ENCODE data around the gene SLC9A7.
A peak's percentile ranks its signal among the peaks of the same experiment; 100 is the strongest.
"Not testable (repeated sequence)": the region's sequence is repeated elsewhere in the genome, so short reads cannot be mapped to it uniquely, and the experiment has no call there.

SLC9A7 gene

GRCh38 chrX:46758956-46759644 is at the start of gene SLC9A7:
Gene SLC9A7 (minus strand): TSS chrX:46759118. CDS start chrX:46759029, 89 bp downstream.
- peak; percentile 75 for DNase-seq (ENCODE audit: low spot score)

GRCh38 chrX:46805270-46805669 is 46.4 kb upstream of the SLC9A7 start:
- no peak for DNase-seq (ENCODE audit: low spot score)

- DNase-seq (ENCODE audit: low spot score): no peak
Measured at GRCh38 chrX:46803140-46803539, 44.2 kb upstream of the SLC9A7 start.

GRCh38 chrX:46796574-46797191 is 37.8 kb upstream of the SLC9A7 start:
- peak; percentile 57 for DNase-seq (ENCODE audit: low spot score)

- no peak for DNase-seq (ENCODE audit: low spot score)
Measured at GRCh38 chrX:46793386-46794143, 34.6 kb upstream of the SLC9A7 start.

GRCh38 chrX:46792810-46793188 is 33.9 kb upstream of the SLC9A7 start:
- DNase-seq (ENCODE audit: low spot score): no peak

- DNase-seq (ENCODE audit: low spot score): peak; percentile 63
Measured at GRCh38 chrX:46791927-46792809, 33.2 kb upstream of the SLC9A7 start.

GRCh38 chrX:46788902-46789301 is 30.0 kb upstream of the SLC9A7 start:
- DNase-seq (ENCODE audit: low spot score): peak; percentile 63

- not testable (repeated sequence) for DNase-seq (ENCODE audit: low spot score)
Measured at GRCh38 chrX:46784437-46784836, 25.5 kb upstream of the SLC9A7 start.

GRCh38 chrX:46782034-46782433 is 23.1 kb upstream of the SLC9A7 start:
- no peak for DNase-seq (ENCODE audit: low spot score)

- no peak for DNase-seq (ENCODE audit: low spot score)
Measured at GRCh38 chrX:46777971-46778810, 19.3 kb upstream of the SLC9A7 start.

- peak; percentile 53 for DNase-seq (ENCODE audit: low spot score)
Measured at GRCh38 chrX:46770817-46771163, 11.9 kb upstream of the SLC9A7 start.

- peak; percentile 8 for DNase-seq (ENCODE audit: low spot score)
Measured at GRCh38 chrX:46770000-46770816, 11.3 kb upstream of the SLC9A7 start.

- DNase-seq (ENCODE audit: low spot score): no peak
Measured at GRCh38 chrX:46762963-46763362, 4.0 kb upstream of the SLC9A7 start.

GRCh38 chrX:46759645-46759974 is 692 bp upstream of the SLC9A7 start:
- DNase-seq (ENCODE audit: low spot score): no peak

- DNase-seq (ENCODE audit: low spot score): no peak
Measured at GRCh38 chrX:46758163-46758955, 559 bp downstream of the SLC9A7 start.

GRCh38 chrX:46757593-46757992 is 1.3 kb downstream of the SLC9A7 start:
- DNase-seq (ENCODE audit: low spot score): no peak

- DNase-seq (ENCODE audit: low spot score): no peak
Measured at GRCh38 chrX:46757052-46757451, 1.9 kb downstream of the SLC9A7 start.

GRCh38 chrX:46755671-46756070 is 3.2 kb downstream of the SLC9A7 start:
- DNase-seq (ENCODE audit: low spot score): no peak

- no peak for DNase-seq (ENCODE audit: low spot score)
Measured at GRCh38 chrX:46754586-46755061, 4.3 kb downstream of the SLC9A7 start.

All from AG20443 (cell line).